Effector memory CD8-positive, alpha-beta T cell (primary cell): ENCODE data around the gene WNT3.

ENCODE experiments used
- ATAC-seq: fragments of 150-1000 bp; cut with Tn5 transposase; replicated peaks from 2 replicates; pipeline ENCODE4 v1.10.0; 2021; ENCODE audit warnings: mild to moderate bottlenecking, moderate library complexity
- DNase-seq, 3 experiments: peaks; one replicate each; pipeline ENCODE4 v3.0.0; 2021
- H3K27ac Mint-ChIP-seq, 2 donors: one replicate each; pipeline ENCODE4 v1.8.0; 2022; ENCODE audit warnings: mild to moderate bottlenecking in 2 of 2, mixed read lengths in 2 of 2, moderate library complexity in 2 of 2
- H3K27me3 Mint-ChIP-seq, 2 donors: one replicate each; pipeline ENCODE4 v1.8.0; 2022; ENCODE audit warnings: mixed read lengths in 2 of 2
- H3K36me3 Mint-ChIP-seq: one replicate; pipeline ENCODE4 v1.8.0; 2022; ENCODE audit warnings: mild to moderate bottlenecking, moderate library complexity, mixed read lengths; ENCODE audit not compliant: insufficient read depth
- H3K4me1 Mint-ChIP-seq, 2 donors: one replicate each; pipeline ENCODE4 v1.8.0; 2022; ENCODE audit warnings: low read depth in 2 of 2, mixed read lengths in 2 of 2
- H3K4me3 Mint-ChIP-seq, 2 donors: one replicate each; pipeline ENCODE4 v1.8.0; 2022; ENCODE audit warnings: mild to moderate bottlenecking in 2 of 2, mixed read lengths in 2 of 2, moderate library complexity in 2 of 2
- H3K9me3 Mint-ChIP-seq, 2 donors: one replicate each; pipeline ENCODE4 v1.8.0; 2022; ENCODE audit warnings: mixed read lengths in 2 of 2

WNT3 gene

DNA sequence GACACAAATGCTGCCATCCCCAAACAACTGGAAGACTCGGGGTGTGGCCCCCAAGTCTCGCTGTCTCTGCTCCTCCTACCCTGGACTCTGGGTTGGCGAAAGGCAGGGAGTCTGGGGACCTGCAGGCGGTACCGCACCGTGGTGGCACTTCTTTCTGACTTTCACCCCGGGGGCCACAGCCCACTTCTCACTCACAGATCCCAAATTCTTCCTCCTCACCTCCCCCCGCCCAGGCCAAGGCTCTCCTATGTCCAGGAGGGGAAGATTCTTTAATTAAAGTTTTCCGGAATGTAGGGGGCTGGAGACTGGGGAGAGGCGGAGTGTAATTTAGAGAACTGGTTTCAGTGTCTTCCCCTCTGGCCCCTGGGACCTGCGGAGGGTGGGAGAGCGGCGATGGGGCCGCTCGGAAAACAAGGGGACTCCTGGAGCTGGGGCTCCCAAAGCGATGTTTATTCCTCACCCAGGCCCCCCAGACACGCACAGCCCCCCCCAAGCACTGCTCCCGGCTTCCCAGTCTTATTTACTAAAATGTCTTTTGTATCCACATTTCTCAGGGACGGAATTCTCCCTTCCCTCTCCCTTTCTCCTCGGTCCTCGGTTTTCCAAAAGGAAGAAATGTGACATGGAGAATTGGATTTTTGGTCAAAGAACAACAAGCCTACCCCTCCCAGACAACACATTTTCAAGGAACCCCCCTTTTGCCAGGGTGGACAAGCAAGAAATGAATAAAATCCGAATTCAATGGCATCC is 1.2 kb downstream of the WNT3 start:
- peak overlapping the region; percentile 74 to 77 for H3K4me3 Mint-ChIP-seq
- no peaks in the 10 kb centered on the region for H3K9me3 Mint-ChIP-seq

GRCh38 chr17:46815474-46816353 is 2.8 kb downstream of the WNT3 start:
- Mint-ChIP-seq H3K4me3 (no peak overlapping the region), H3K4me1 (peaks cover 8 to 20% of the 10 kb centered on the region in 2 donors), H3K27me3 (peaks cover 82 to 100% of the 10 kb centered on the region in 2 donors), H3K36me3 (peaks cover 5% of the 10 kb centered on the region), H3K9me3 (no peaks in the 10 kb centered on the region), H3K27ac (no peak overlapping the region)
- DNase-seq, result no peak
- no peak for ATAC-seq

More for the DNA sequence above, 1.2 kb downstream of the WNT3 start:
- ATAC-seq (no peak), DNase-seq (no peak)
- Mint-ChIP-seq H3K4me1 (peaks cover 14 to 24% of the 10 kb centered on the region in 2 donors), H3K36me3 (peaks cover 5% of the 10 kb centered on the region), H3K27ac (no peak overlapping the region), H3K27me3 (peaks cover 83 to 100% of the 10 kb centered on the region in 2 donors)

DNA sequence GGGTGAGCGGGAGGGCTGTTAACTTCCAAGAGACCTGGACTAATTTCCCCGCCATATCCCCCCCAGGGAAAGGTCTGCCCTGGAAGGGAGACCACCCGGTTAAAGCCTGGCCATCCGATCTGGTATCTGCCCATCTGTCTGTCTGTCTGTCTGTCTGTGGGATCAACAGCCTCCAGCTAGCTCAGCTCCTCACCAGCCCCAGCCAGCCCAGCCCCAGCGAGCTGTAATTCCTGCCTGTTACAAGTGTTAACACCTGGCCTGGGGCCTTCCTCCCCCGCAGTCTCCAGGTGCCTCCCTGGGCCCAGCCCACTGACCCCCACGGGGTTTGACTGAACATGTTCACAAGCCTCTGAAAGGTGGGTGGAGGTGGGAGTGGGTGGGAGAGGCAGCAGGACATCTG is 4.0 kb downstream of the WNT3 start:
- Mint-ChIP-seq H3K27me3 (peaks cover 74 to 97% of the 10 kb centered on the region in 2 donors), H3K9me3 (no peaks in the 10 kb centered on the region), H3K27ac (no peak overlapping the region), H3K4me1 (peaks cover 7 to 12% of the 10 kb centered on the region in 2 donors), H3K36me3 (peaks cover 5% of the 10 kb centered on the region), H3K4me3 (no peak overlapping the region)
- ATAC-seq, result no peak
- DNase-seq, result no peak

DNA sequence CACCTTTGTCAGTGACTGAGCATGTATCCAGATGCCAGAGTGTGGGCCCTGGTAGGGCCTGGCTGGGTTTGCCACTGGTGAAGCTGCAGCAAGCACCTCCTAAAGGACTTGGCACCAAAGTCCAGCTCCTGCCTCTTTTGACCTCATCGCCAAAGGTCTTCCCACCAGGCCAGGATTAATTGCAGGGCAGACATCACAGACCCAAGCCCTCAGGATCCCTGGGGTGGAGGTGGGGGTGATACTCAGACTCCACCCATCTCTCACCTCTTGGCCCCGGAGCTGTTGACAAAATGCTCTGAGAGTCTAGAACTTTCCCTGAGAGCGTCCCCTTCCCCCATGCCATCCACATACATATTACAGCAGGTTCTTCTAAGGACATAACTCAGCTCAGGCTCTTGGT is 4.6 kb downstream of the WNT3 start:
- H3K4me1 Mint-ChIP-seq, result peaks cover 7 to 11% of the 10 kb centered on the region in 2 donors
- peaks cover 5% of the 10 kb centered on the region for H3K36me3 Mint-ChIP-seq
- no peak overlapping the region for H3K4me3 Mint-ChIP-seq
- ATAC-seq (no peak), DNase-seq (no peak)
- H3K27me3 Mint-ChIP-seq, result peaks cover 74 to 92% of the 10 kb centered on the region in 2 donors
- no peak overlapping the region for H3K27ac Mint-ChIP-seq
- H3K9me3 Mint-ChIP-seq, result no peaks in the 10 kb centered on the region

GRCh38 chr17:46812624-46813318 is 5.7 kb downstream of the WNT3 start:
- Mint-ChIP-seq H3K27ac (no peak overlapping the region), H3K27me3 (peaks cover 69 to 85% of the 10 kb centered on the region in 2 donors), H3K36me3 (peaks cover 7% of the 10 kb centered on the region), H3K4me3 (no peak overlapping the region), H3K4me1 (peaks cover 3 to 8% of the 10 kb centered on the region in 2 donors), H3K9me3 (no peaks in the 10 kb centered on the region)
- DNase-seq, result no peak
- ATAC-seq, result no peak

- H3K4me1 Mint-ChIP-seq, result peaks cover 0 to 2% of the 10 kb centered on the region in 2 donors
- DNase-seq (no peak), ATAC-seq (no peak)
- H3K27ac Mint-ChIP-seq, result no peak overlapping the region
- H3K9me3 Mint-ChIP-seq, result no peaks in the 10 kb centered on the region
- H3K27me3 Mint-ChIP-seq, result peaks cover 63 to 85% of the 10 kb centered on the region in 2 donors
- no peak overlapping the region for H3K4me3 Mint-ChIP-seq
- H3K36me3 Mint-ChIP-seq, result peaks cover 6% of the 10 kb centered on the region
Observed at GRCh38 chr17:46811978-46812583, 6.4 kb downstream of the WNT3 start.

- no peak for ATAC-seq
- H3K9me3 Mint-ChIP-seq, result no peaks in the 10 kb centered on the region
- no peak for DNase-seq
- H3K36me3 Mint-ChIP-seq, result peaks cover 5% of the 10 kb centered on the region
- H3K27me3 Mint-ChIP-seq, result peaks cover 56 to 85% of the 10 kb centered on the region in 2 donors
- no peaks in the 10 kb centered on the region for H3K4me1 Mint-ChIP-seq
- no peak overlapping the region for H3K4me3 Mint-ChIP-seq
- H3K27ac Mint-ChIP-seq, result no peak overlapping the region
Observed at GRCh38 chr17:46810837-46811236, 7.7 kb downstream of the WNT3 start.

DNA sequence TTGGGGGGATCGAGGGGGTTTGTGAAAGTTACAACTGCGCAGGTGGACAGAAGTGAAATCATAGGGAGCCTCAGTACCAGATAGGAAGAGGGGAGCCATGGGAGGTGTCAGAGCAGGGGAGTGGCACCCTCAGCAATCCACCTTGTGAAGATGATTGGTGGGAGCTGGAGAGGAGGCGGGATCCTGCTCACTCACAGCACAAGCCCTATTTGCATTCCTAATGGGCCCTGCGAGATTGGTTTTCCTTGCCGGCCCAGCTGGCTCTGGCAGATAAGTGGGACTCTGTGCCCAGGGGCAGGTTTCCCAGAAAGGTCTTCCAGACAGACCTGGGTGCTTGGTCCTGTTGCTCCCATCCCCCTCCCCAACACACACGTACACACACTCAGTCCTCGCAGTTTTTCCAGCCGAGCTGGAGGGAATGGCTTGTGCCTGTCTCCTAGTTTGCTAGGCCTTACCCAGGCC is 9.4 kb downstream of the WNT3 start:
- peaks cover 39 to 85% of the 10 kb centered on the region in 2 donors for H3K27me3 Mint-ChIP-seq
- H3K27ac Mint-ChIP-seq, result no peak overlapping the region
- peaks cover 2% of the 10 kb centered on the region for H3K36me3 Mint-ChIP-seq
- ATAC-seq (no peak), DNase-seq (no peak)
- H3K4me1 Mint-ChIP-seq, result no peaks in the 10 kb centered on the region
- no peaks in the 10 kb centered on the region for H3K9me3 Mint-ChIP-seq
- no peak overlapping the region for H3K4me3 Mint-ChIP-seq

- Mint-ChIP-seq H3K27me3 (peaks cover 9 to 57% of the 10 kb centered on the region in 2 donors), H3K27ac (no peak overlapping the region)
- no peak for DNase-seq
Observed at GRCh38 chr17:46805771-46806170, 12.7 kb downstream of the WNT3 start.

DNA sequence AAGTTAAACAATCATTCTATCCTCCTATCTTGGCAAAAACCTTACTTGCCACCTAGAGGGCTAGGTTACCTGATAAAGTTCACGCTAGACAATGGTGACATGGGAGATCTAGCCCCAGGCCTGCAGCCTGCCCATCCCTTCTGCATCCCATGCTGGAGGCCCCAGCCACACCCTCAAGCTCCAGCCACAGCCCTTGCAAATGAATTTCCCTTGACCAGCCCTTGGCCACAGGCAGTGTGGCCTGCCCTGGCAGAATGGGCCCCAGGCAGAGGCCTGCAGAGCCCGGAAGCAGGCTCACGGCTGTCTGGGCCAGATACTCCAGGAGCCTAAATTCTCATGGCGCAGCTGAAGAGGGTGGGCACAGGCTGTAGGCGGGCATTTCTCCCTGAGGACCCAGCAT is 14.9 kb downstream of the WNT3 start:
- Mint-ChIP-seq H3K27me3 (peaks cover 13 to 65% of the 10 kb centered on the region in 2 donors), H3K27ac (no peak overlapping the region), H3K4me3 (no peak overlapping the region)

More at GRCh38 chr17:46805771-46806170, 12.7 kb downstream of the WNT3 start:
- H3K9me3 Mint-ChIP-seq, result no peaks in the 10 kb centered on the region
- H3K36me3 Mint-ChIP-seq, result peaks cover 2% of the 10 kb centered on the region
- H3K4me3 Mint-ChIP-seq, result no peak overlapping the region
- no peaks in the 10 kb centered on the region for H3K4me1 Mint-ChIP-seq
- ATAC-seq, result no peak

DNA sequence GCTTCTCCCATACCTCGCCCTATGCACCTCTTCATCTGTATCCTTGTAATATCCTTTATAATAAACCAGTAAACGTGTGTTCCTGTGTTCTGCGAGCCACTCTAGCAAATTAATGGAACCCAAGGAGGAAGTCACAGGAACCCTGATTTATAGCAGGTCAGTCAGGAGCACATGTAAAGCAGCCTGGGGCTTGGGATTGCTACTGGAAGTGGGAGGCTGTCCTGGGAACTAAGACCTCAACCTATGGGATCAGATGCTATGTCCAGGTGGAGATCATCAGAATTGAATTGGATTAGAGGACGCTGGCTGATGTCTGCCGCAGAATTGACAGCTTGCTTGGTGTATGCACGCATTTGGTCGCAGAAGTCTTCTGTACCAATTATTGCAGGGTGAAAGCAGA is 15.7 kb downstream of the WNT3 start:
- Mint-ChIP-seq H3K9me3 (no peaks in the 10 kb centered on the region), H3K4me1 (no peaks in the 10 kb centered on the region), H3K36me3 (no peaks in the 10 kb centered on the region), H3K27me3 (peaks cover 13 to 63% of the 10 kb centered on the region in 2 donors), H3K4me3 (no peak overlapping the region), H3K27ac (no peak overlapping the region)
- DNase-seq (no peak), ATAC-seq (no peak)

More for the DNA sequence above, 14.9 kb downstream of the WNT3 start:
- H3K4me1 Mint-ChIP-seq, result no peaks in the 10 kb centered on the region
- H3K9me3 Mint-ChIP-seq, result no peaks in the 10 kb centered on the region
- H3K36me3 Mint-ChIP-seq, result peaks cover 2% of the 10 kb centered on the region
- no peak for ATAC-seq
- DNase-seq, result no peak

DNA sequence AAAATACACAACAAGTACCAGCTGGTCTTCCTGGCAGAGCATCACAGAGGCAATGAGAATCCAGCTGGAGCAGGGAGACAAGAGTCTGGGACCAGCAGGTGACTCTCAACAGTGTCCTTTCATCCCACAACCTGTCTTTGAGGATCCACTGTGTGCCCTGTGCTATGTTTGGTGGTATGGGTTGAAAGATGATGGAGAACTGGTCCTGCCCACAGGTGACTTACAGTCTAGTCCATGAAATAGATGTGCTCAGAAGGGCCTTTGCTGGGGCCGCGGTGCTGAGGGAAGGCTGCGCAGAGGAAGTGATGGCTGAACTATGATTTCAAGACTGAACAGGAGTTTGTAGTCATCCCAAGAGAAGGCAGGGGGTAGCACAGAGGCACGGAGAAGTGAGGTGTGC is 17.9 kb downstream of the WNT3 start:
- Mint-ChIP-seq H3K36me3 (no peaks in the 10 kb centered on the region), H3K4me3 (no peak overlapping the region), H3K27me3 (peaks cover 25 to 62% of the 10 kb centered on the region in 2 donors), H3K9me3 (no peaks in the 10 kb centered on the region), H3K27ac (no peak overlapping the region), H3K4me1 (no peaks in the 10 kb centered on the region)
- DNase-seq, result no peak
- ATAC-seq, result no peak
